Ovary (tissue), 3 donors: Measurements from ENCODE around the gene GPC6.

Experiments used
- POLR2A ChIP-seq: fragments of 450-650 bp; IDR thresholded peaks from one replicate; pipeline ENCODE4 v1.6.1; 2017; ENCODE audit warnings: antibody characterized with exemption, mild to moderate bottlenecking, moderate library complexity
- TF ChIP-seq, protein P1 (sequence below), 3 donors: fragments of 450-650 bp in 2 of 3; fragments of 200-600 bp in 1 of 3; IDR thresholded peaks; one replicate each; pipeline versions ENCODE4 v1.5.1 to v1.8.0; 2016 to 2022; ENCODE audit warnings: antibody characterized with exemption in 3 of 3, mild to moderate bottlenecking in 1 of 3
- donor health status: DM: no; HTN: no; CAD: no.

DNA sequence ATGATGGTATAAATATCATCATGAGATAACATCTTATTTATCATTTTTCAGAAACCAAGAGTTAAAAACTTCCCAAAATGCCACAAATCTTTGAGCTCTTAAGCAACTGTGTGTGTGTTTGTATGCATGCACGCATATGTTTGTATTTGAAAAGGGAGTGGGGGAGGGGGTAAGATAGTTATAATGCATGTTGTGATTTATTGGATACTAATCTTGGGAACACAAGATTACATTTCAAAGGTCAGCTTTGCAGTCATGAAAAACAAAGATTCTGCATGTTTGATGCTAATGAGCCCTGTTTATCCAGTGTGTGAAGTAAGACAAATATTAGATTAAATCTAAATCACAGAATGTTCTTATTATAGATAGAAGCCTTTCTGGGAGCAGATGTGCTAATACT lies 897.0 kb downstream of the GPC6 start:
- TF ChIP-seq, protein P1, sequence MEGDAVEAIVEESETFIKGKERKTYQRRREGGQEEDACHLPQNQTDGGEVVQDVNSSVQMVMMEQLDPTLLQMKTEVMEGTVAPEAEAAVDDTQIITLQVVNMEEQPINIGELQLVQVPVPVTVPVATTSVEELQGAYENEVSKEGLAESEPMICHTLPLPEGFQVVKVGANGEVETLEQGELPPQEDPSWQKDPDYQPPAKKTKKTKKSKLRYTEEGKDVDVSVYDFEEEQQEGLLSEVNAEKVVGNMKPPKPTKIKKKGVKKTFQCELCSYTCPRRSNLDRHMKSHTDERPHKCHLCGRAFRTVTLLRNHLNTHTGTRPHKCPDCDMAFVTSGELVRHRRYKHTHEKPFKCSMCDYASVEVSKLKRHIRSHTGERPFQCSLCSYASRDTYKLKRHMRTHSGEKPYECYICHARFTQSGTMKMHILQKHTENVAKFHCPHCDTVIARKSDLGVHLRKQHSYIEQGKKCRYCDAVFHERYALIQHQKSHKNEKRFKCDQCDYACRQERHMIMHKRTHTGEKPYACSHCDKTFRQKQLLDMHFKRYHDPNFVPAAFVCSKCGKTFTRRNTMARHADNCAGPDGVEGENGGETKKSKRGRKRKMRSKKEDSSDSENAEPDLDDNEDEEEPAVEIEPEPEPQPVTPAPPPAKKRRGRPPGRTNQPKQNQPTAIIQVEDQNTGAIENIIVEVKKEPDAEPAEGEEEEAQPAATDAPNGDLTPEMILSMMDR (IDR thresholded peaks at IDR 0.05) = no peak
- TF ChIP-seq POLR2A = no peak
